B cell (primary cell): ENCODE measurements around the gene SLC16A12. TPM values are rescaled to one million over a fixed set of nuclear protein-coding genes. Genes with fewer than 3 reads are reported as not detected.

Source experiments
- ATAC-seq: fragments of 200-7000 bp; cut with Tn5 transposase; one replicate; pipeline ENCODE4 v1.10.0; 2021; ENCODE audit warnings: low read depth, mild to moderate bottlenecking, moderate number of reproducible peaks, moderate library complexity
- CTCF ChIA-PET: fragments of 350-600 bp; sonication (Branson Sonifier 250); formaldehyde crosslinking; loops from one replicate; lab custom pipeline; 2021; ENCODE audit warnings: antibody characterized with exemption, inconsistent platforms; lab: Charles Lee
- POLR2A ChIA-PET: fragments of 350-600 bp; sonication (Branson Sonifier 250); formaldehyde crosslinking; loops from one replicate; lab custom pipeline; 2021; ENCODE audit warnings: antibody characterized with exemption; lab: Charles Lee
- DNase-seq: peaks from one replicate; pipeline ENCODE4 v3.0.0; 2013
- H2AFZ ChIP-seq: 2 replicates; pipeline ENCODE4 v1.6.1; 2012; ENCODE audit warnings: mild to moderate bottlenecking, low read depth, low read length; ENCODE audit not compliant: insufficient read depth, poor library complexity, severe bottlenecking
- H3K27ac ChIP-seq, 2 donors: 1 replicate in 1 of 2; 2 replicates in 1 of 2; pipeline ENCODE4 v1.5.1; 2012 to 2013; ENCODE audit warnings: low read length in 2 of 2, mild to moderate bottlenecking in 2 of 2, moderate library complexity in 1 of 2
- H3K27me3 ChIP-seq, 4 experiments: fragments of 200-600 bp in 1 of 4; sonication (generic) in 1 of 4; replicated peaks in 1 of 4; 1 replicate in 2 of 4; 2 replicates in 2 of 4; pipeline versions ENCODE4 v1.6.1 to v1.7.0; 2013 to 2016; ENCODE audit warnings: low read length in 3 of 4, mild to moderate bottlenecking in 2 of 4, mixed read lengths in 1 of 4, moderate library complexity in 1 of 4; ENCODE audit not compliant: insufficient read depth in 4 of 4, control insufficient read depth in 3 of 4; ENCODE audit errors: control extremely low read depth in 1 of 4
- H3K36me3 ChIP-seq, 2 experiments: replicated peaks in 1 of 2; 1 replicate in 1 of 2; 2 replicates in 1 of 2; pipeline versions ENCODE4 v1.6.1 to v1.7.1; 2013; ENCODE audit warnings: low read length in 1 of 2; ENCODE audit not compliant: insufficient read depth in 2 of 2, control insufficient read depth in 1 of 2; ENCODE audit errors: control extremely low read depth in 1 of 2, extremely low read depth in 1 of 2
- H3K4me1 ChIP-seq, 2 donors: fragments of 200-600 bp in 1 of 2; sonication (generic) in 1 of 2; 1 replicate in 1 of 2; 2 replicates in 1 of 2; pipeline versions ENCODE4 v1.5.1 to v1.6.1; 2013 to 2017; ENCODE audit warnings: low read length in 2 of 2; ENCODE audit not compliant: control insufficient read depth in 2 of 2, insufficient read depth in 2 of 2
- H3K4me2 ChIP-seq: replicated peaks from 2 replicates; pipeline ENCODE3; 2012; ENCODE audit warnings: mild to moderate bottlenecking, low read depth, low read length; ENCODE audit not compliant: poor library complexity, severe bottlenecking
- H3K4me3 ChIP-seq, 5 experiments: fragments of 200-600 bp in 1 of 5; sonication (generic) in 1 of 5; 1 replicate in 3 of 5; 2 replicates in 2 of 5; pipeline versions ENCODE4 v1.5.1 to v1.7.0; 2011 to 2016; ENCODE audit warnings: low read length in 4 of 5, mild to moderate bottlenecking in 4 of 5, low read depth in 2 of 5, control low read depth in 1 of 5, moderate library complexity in 1 of 5; ENCODE audit not compliant: insufficient read depth in 1 of 5; ENCODE audit errors: control extremely low read depth in 1 of 5, extremely low read depth in 1 of 5
- H3K79me2 ChIP-seq: fragments of 200-600 bp; sonication (generic); one replicate; pipeline ENCODE4 v1.6.0; 2016; ENCODE audit warnings: low read length; ENCODE audit not compliant: control insufficient read depth, insufficient read depth
- H3K9ac ChIP-seq: fragments of 200-600 bp; sonication (generic); 2 replicates; pipeline ENCODE4 v1.6.1; 2017; ENCODE audit warnings: mild to moderate bottlenecking, low read length, moderate library complexity
- H3K9me3 ChIP-seq, 3 donors: one replicate each; pipeline versions ENCODE4 v1.6.1 to v1.7.1; 2013; ENCODE audit warnings: low read length in 2 of 3; ENCODE audit not compliant: control insufficient read depth in 2 of 3, insufficient read depth in 1 of 3; ENCODE audit errors: control extremely low read depth in 1 of 3
- H4K20me1 ChIP-seq: 2 replicates; pipeline ENCODE4 v1.6.0; 2012; ENCODE audit warnings: mild to moderate bottlenecking, low read length; ENCODE audit not compliant: insufficient read depth, control insufficient read depth, poor library complexity, severe bottlenecking
- H3K27ac Mint-ChIP-seq: one replicate; pipeline ENCODE4 v1.8.0; 2021; ENCODE audit warnings: mixed read lengths
- H3K27me3 Mint-ChIP-seq: one replicate; pipeline ENCODE4 v1.8.0; 2021; ENCODE audit warnings: mixed read lengths
- H3K4me1 Mint-ChIP-seq: one replicate; pipeline ENCODE4 v1.8.0; 2021; ENCODE audit warnings: mixed read lengths
- H3K4me3 Mint-ChIP-seq: one replicate; pipeline ENCODE4 v1.8.0; 2021; ENCODE audit warnings: mixed read lengths
- H3K9me3 Mint-ChIP-seq: one replicate; pipeline ENCODE4 v1.8.0; 2022; ENCODE audit warnings: mixed read lengths; ENCODE audit not compliant: insufficient read depth
- CTCF ChIP-seq: fragments of 200-600 bp; IDR thresholded peaks from one replicate; pipeline ENCODE4 v1.8.0; 2022; ENCODE audit warnings: antibody characterized with exemption, mild to moderate bottlenecking
- EZH2 ChIP-seq: IDR thresholded peaks from 2 replicates; pipeline ENCODE4 v1.6.1; 2012; ENCODE audit warnings: borderline replicate concordance, low read depth, mild to moderate bottlenecking, moderate library complexity, low read length; ENCODE audit not compliant: insufficient read depth, poor library complexity, severe bottlenecking
- WGBS: methylation state at CpG from one replicate; pipeline ENCODE4 v1.1.5; 2013; ENCODE audit warnings: missing lambda C conversion rate; ENCODE audit not compliant: insufficient coverage; 5-methylcytosine and 5-hydroxymethylcytosine counted together
- intact Hi-C: fragments of 100-400 bp; cut with micrococcal nuclease; formaldehyde crosslinking; loops from one replicate; pipeline ENCODE4 v1.10.0; 2022
- polyA plus RNA-seq: library from polyadenylated mRNA; depleted of rRNA; stranded (reverse); fragments of >200 nt; gene quantifications from 2 replicates; pipeline ENCODE4 v1.2.3, GENCODE V29; 2012
- total RNA-seq, 2 donors: library from RNA; stranded (reverse); fragments of 120-200 nt in 1 of 2; gene quantifications; 1 replicate in 1 of 2; 2 replicates in 1 of 2; pipeline versions ENCODE4 v1.2.3 to v1.2.4, GENCODE V29; 2013 to 2022

Gene SLC16A12
- total and polyA plus RNA-seq, 2 donors (not counting 1 experiment from before 2014, with no cell fraction given): not detected

GRCh38 chr10:89414879-89415821 lies 120.2 kb downstream of the SLC16A12 start:
- no peaks in the 10 kb centered on the region for H3K9me3 Mint-ChIP-seq
- no peaks in the 10 kb centered on the region for H3K27me3 Mint-ChIP-seq
- H3K4me3 Mint-ChIP-seq: peak overlapping the region; percentile 92
- Histone ChIP-seq H3K9ac (peak overlapping the region; percentile 91), H3K36me3 (peaks cover 0 to 18% of the 10 kb centered on the region in 2 experiments), H3K4me2 (peak overlapping the region; percentile 78), H3K4me1 (peaks cover 29 to 42% of the 10 kb centered on the region in 2 donors), H3K4me3 (peak overlapping the region; percentile 71 to 98 (median 90)), H2AFZ (peak overlapping the region; percentile 92), H3K9me3 (peaks cover 0 to 9% (median 0%) of the 10 kb centered on the region in 3 donors), H3K79me2 (peaks cover 60% of the 10 kb centered on the region), H3K27ac (peak overlapping the region; percentile 91 to 93), H4K20me1 (peaks cover 24% of the 10 kb centered on the region), H3K27me3 (no peaks in the 10 kb centered on the region)
- TF ChIP-seq CTCF (no peak), EZH2 (no peak)
- intact Hi-C loops: loop anchor here (1.0 to 10.0 kb wide), 10 partner anchors 23 to 2000 kb away; partner anchors contain the start of genes ATAD1, HECTD2, IFIT1 and KIF20B
- peaks cover 49% of the 10 kb centered on the region for H3K4me1 Mint-ChIP-seq
- under 1% methylated on average over 60 of the region's 66 CpGs for WGBS
- peak; percentile 80 for DNase-seq
- peak overlapping the region; percentile 95 for H3K27ac Mint-ChIP-seq
- ChIA-PET POLR2A (interaction anchor here (1.1 to 2.0 kb wide), 2 partner anchors 111 to 163 kb away, joined by 4 to 11 read pairs; partner anchors contain the start of gene LIPA), CTCF (interaction anchor here (1.2 to 2.2 kb wide), 4 partner anchors 23 to 113 kb away, joined by 5 to 10 read pairs (median 8); partner anchors contain the start of genes IFIT1 and IFIT2)
- ATAC-seq: peak; percentile 53
